WTC11 (cell line): ENCODE data around the gene STARD9.

ENCODE experiments used
- ZNF416 ChIP-seq: fragments of 250-450 bp; sonication (Bioruptor Pico); IDR thresholded peaks from 2 replicates; pipeline ENCODE4 v1.9.0; 2021; ENCODE audit warnings: mild to moderate bottlenecking, inconsistent platforms
- TF ChIP-seq, protein P1 (sequence below): fragments of 200-600 bp; IDR thresholded peaks from 2 replicates; pipeline ENCODE4 v1.8.0; 2022; ENCODE audit warnings: antibody characterized with exemption

DNA sequence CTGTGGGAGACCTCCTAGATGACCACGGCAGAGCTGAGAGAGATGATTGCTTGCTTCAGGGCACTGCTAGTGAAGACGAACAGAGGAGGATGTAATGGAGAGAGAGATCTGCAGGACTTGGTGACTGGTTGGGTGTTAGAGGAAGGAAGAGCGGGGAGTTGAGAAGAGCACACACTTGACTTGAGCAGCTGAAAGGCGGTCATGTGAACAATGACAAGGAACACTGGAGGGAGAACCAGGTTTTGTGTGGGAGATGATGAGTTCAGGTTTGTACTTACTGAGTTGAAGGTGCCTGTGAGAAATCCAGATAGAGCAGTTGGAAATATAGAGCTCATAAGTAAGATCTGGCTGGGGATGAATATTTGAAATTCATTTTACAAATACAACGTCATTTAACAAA is 121.2 kb downstream of the STARD9 start:
- TF ChIP-seq ZNF416 = no peak
- TF ChIP-seq, protein P1, sequence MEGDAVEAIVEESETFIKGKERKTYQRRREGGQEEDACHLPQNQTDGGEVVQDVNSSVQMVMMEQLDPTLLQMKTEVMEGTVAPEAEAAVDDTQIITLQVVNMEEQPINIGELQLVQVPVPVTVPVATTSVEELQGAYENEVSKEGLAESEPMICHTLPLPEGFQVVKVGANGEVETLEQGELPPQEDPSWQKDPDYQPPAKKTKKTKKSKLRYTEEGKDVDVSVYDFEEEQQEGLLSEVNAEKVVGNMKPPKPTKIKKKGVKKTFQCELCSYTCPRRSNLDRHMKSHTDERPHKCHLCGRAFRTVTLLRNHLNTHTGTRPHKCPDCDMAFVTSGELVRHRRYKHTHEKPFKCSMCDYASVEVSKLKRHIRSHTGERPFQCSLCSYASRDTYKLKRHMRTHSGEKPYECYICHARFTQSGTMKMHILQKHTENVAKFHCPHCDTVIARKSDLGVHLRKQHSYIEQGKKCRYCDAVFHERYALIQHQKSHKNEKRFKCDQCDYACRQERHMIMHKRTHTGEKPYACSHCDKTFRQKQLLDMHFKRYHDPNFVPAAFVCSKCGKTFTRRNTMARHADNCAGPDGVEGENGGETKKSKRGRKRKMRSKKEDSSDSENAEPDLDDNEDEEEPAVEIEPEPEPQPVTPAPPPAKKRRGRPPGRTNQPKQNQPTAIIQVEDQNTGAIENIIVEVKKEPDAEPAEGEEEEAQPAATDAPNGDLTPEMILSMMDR = no peak
